Measurements from ENCODE around the gene PAX8.

Gene PAX8

GRCh38 chr2:113282747-113283533 lies 4.2 kb upstream of the PAX8 start:
- Histone ChIP-seq H3K79me2 (ENCODE audit: insufficient read depth, low read length) (no peaks in the 10 kb centered on the region), H3K4me2 (ENCODE audit: low read depth, low read length, poor library complexity, severe bottlenecking) (no peak overlapping the region), H3K9me2 (replicated peaks; ENCODE audit: low read depth, low read length) (no peaks in the 10 kb centered on the region), H4K20me1 (ENCODE audit: insufficient read depth, low read length, poor library complexity, severe bottlenecking) (no peaks in the 10 kb centered on the region), H2AFZ (ENCODE audit: low read length) (no peak overlapping the region), H3K36me3 (ENCODE audit: insufficient read depth, low read length) (no peaks in the 10 kb centered on the region), H3K9ac (ENCODE audit: low read depth, low read length, poor library complexity, severe bottlenecking) (no peak overlapping the region), H3F3A (ENCODE audit: low read depth) (no peaks in the 10 kb centered on the region), H3K9me3 (ENCODE audit: insufficient read depth, low read depth, low read length) (no peaks in the 10 kb centered on the region), H3K4me3 (ENCODE audit: low read length, poor library complexity, severe bottlenecking) (no peak overlapping the region), H3K4me1 (ENCODE audit: insufficient read depth, low read length, poor library complexity, severe bottlenecking) (no peaks in the 10 kb centered on the region), H3K27me3 (ENCODE audit: insufficient read depth, low read length, poor library complexity, severe bottlenecking) (no peaks in the 10 kb centered on the region)
- TF ChIP-seq EZH2phosphoT487 (IDR thresholded peaks at IDR 0.05; ENCODE audit: borderline replicate concordance) (no peak), CTCF (conservative IDR thresholded peaks at IDR 0.05; ENCODE audit: low read length) (0 out of 2 replicates have a peak, but pooled peaks have one; percentile 28)

- Histone ChIP-seq H2AFZ (ENCODE audit: low read length) (no peak overlapping the region), H3F3A (ENCODE audit: low read depth) (no peaks in the 10 kb centered on the region), H3K4me1 (ENCODE audit: insufficient read depth, low read length, poor library complexity, severe bottlenecking) (no peaks in the 10 kb centered on the region), H3K79me2 (ENCODE audit: insufficient read depth, low read length) (no peaks in the 10 kb centered on the region), H3K9ac (ENCODE audit: low read depth, low read length, poor library complexity, severe bottlenecking) (no peak overlapping the region), H3K9me3 (ENCODE audit: insufficient read depth, low read depth, low read length) (no peaks in the 10 kb centered on the region), H3K9me2 (replicated peaks; ENCODE audit: low read depth, low read length) (no peaks in the 10 kb centered on the region), H3K4me2 (ENCODE audit: low read depth, low read length, poor library complexity, severe bottlenecking) (no peak overlapping the region), H4K20me1 (ENCODE audit: insufficient read depth, low read length, poor library complexity, severe bottlenecking) (no peaks in the 10 kb centered on the region), H3K27me3 (ENCODE audit: insufficient read depth, low read length, poor library complexity, severe bottlenecking) (no peaks in the 10 kb centered on the region), H3K4me3 (ENCODE audit: low read length, poor library complexity, severe bottlenecking) (no peak overlapping the region), H3K36me3 (ENCODE audit: insufficient read depth, low read length) (no peaks in the 10 kb centered on the region)
- TF ChIP-seq CTCF (conservative IDR thresholded peaks at IDR 0.05; ENCODE audit: low read length): no peak
- TF ChIP-seq EZH2phosphoT487 (IDR thresholded peaks at IDR 0.05; ENCODE audit: borderline replicate concordance): no peak
Measured at GRCh38 chr2:113281910-113282746, 3.4 kb upstream of the PAX8 start.

GRCh38 chr2:113278073-113278741 lies 514 bp downstream of the PAX8 start:
- Histone ChIP-seq H4K20me1 (ENCODE audit: insufficient read depth, low read length, poor library complexity, severe bottlenecking) (no peaks in the 10 kb centered on the region), H3K36me3 (ENCODE audit: insufficient read depth, low read length) (no peaks in the 10 kb centered on the region), H3K9me3 (ENCODE audit: insufficient read depth, low read depth, low read length) (no peaks in the 10 kb centered on the region), H3K4me2 (ENCODE audit: low read depth, low read length, poor library complexity, severe bottlenecking) (no peak overlapping the region), H3K4me1 (ENCODE audit: insufficient read depth, low read length, poor library complexity, severe bottlenecking) (no peaks in the 10 kb centered on the region), H3K9ac (ENCODE audit: low read depth, low read length, poor library complexity, severe bottlenecking) (no peak overlapping the region), H3K27me3 (ENCODE audit: insufficient read depth, low read length, poor library complexity, severe bottlenecking) (no peaks in the 10 kb centered on the region), H2AFZ (ENCODE audit: low read length) (no peak overlapping the region), H3K4me3 (ENCODE audit: low read length, poor library complexity, severe bottlenecking) (no peak overlapping the region), H3F3A (ENCODE audit: low read depth) (no peaks in the 10 kb centered on the region), H3K9me2 (replicated peaks; ENCODE audit: low read depth, low read length) (no peaks in the 10 kb centered on the region), H3K79me2 (ENCODE audit: insufficient read depth, low read length) (no peaks in the 10 kb centered on the region)
- no peak for TF ChIP-seq EZH2phosphoT487 (IDR thresholded peaks at IDR 0.05; ENCODE audit: borderline replicate concordance)
- TF ChIP-seq CTCF (conservative IDR thresholded peaks at IDR 0.05; ENCODE audit: low read length): no peak
